HEK293T (cell line): ENCODE measurements around the gene CSPG5.

Source experiments
- CTCF ChIA-PET: fragments of 350-600 bp; formaldehyde crosslinking; extraction: SDS; loops from one replicate; lab custom pipeline; 2021; ENCODE audit warnings: antibody characterized with exemption, inconsistent platforms; lab: Yijun Ruan, JAX
- POLR2A ChIA-PET: fragments of 350-600 bp; formaldehyde crosslinking; extraction: SDS; loops from one replicate; lab custom pipeline; 2020; ENCODE audit warnings: antibody characterized with exemption, inconsistent platforms; lab: Yijun Ruan, JAX
- DNase-seq: peaks from one replicate; pipeline ENCODE4 v3.0.0; 2012; ENCODE audit warnings: mixed read lengths; ENCODE audit errors: extremely low spot score
- ARNT ChIP-seq: fragments of 450-650 bp; IDR thresholded peaks from 2 replicates; pipeline ENCODE4 v1.6.1; 2017; ENCODE audit warnings: mild to moderate bottlenecking
- BHLHE40 ChIP-seq: fragments of 450-650 bp; IDR thresholded peaks from 2 replicates; pipeline ENCODE4 v1.6.1; 2016; ENCODE audit warnings: mild to moderate bottlenecking, moderate library complexity, borderline replicate concordance
- CTBP1 ChIP-seq: fragments of 450-650 bp; IDR thresholded peaks from 2 replicates; pipeline ENCODE4 v1.6.1; 2016; ENCODE audit warnings: borderline replicate concordance
- ELF4 ChIP-seq: fragments of 450-650 bp; IDR thresholded peaks from 2 replicates; pipeline ENCODE4 v1.6.1; 2017; ENCODE audit warnings: antibody characterized with exemption
- FOXA1 ChIP-seq: fragments of 450-650 bp; IDR thresholded peaks from 2 replicates; pipeline ENCODE4 v1.6.1; 2016; ENCODE audit warnings: mild to moderate bottlenecking
- FOXK2 ChIP-seq: fragments of 450-650 bp; IDR thresholded peaks from 2 replicates; pipeline ENCODE4 v1.6.1; 2016; ENCODE audit warnings: mild to moderate bottlenecking
- FOXM1 ChIP-seq: fragments of 450-650 bp; IDR thresholded peaks from 2 replicates; pipeline ENCODE4 v1.6.1; 2017; ENCODE audit warnings: mild to moderate bottlenecking, borderline replicate concordance
- HDGF ChIP-seq: fragments of 450-650 bp; IDR thresholded peaks from 2 replicates; pipeline ENCODE4 v1.6.1; 2017; ENCODE audit warnings: antibody characterized with exemption, borderline replicate concordance
- L3MBTL2 ChIP-seq: fragments of 450-650 bp; conservative IDR thresholded peaks from 2 replicates; pipeline ENCODE4 v1.6.1; 2016; ENCODE audit warnings: mild to moderate bottlenecking
- LEF1 ChIP-seq: fragments of 450-650 bp; IDR thresholded peaks from 2 replicates; pipeline ENCODE4 v1.6.1; 2017; ENCODE audit warnings: mild to moderate bottlenecking, borderline replicate concordance
- NFRKB ChIP-seq: fragments of 450-650 bp; IDR thresholded peaks from 2 replicates; pipeline ENCODE4 v1.6.1; 2016; ENCODE audit warnings: mild to moderate bottlenecking, moderate library complexity
- SP1 ChIP-seq: fragments of 450-650 bp; IDR thresholded peaks from 2 replicates; pipeline ENCODE4 v1.6.1; 2017
- SUZ12 ChIP-seq: fragments of 450-650 bp; IDR thresholded peaks from 2 replicates; pipeline ENCODE4 v1.6.1; 2016; ENCODE audit warnings: mild to moderate bottlenecking
- TARDBP ChIP-seq: fragments of 450-650 bp; IDR thresholded peaks from 2 replicates; pipeline ENCODE4 v1.6.1; 2016
- ZNF384 ChIP-seq: fragments of 450-650 bp; IDR thresholded peaks from 2 replicates; pipeline ENCODE4 v1.6.1; 2016
- TF ChIP-seq, protein P1 (sequence below): fragments of 450-650 bp; IDR thresholded peaks from 2 replicates; pipeline ENCODE4 v1.6.1; 2016

Gene CSPG5

GRCh38 chr3:47536221-47536891 lies 42.3 kb downstream of the CSPG5 start:
- ChIA-PET CTCF (no interaction called here), POLR2A (no interaction called here)
- TF ChIP-seq, protein P1, sequence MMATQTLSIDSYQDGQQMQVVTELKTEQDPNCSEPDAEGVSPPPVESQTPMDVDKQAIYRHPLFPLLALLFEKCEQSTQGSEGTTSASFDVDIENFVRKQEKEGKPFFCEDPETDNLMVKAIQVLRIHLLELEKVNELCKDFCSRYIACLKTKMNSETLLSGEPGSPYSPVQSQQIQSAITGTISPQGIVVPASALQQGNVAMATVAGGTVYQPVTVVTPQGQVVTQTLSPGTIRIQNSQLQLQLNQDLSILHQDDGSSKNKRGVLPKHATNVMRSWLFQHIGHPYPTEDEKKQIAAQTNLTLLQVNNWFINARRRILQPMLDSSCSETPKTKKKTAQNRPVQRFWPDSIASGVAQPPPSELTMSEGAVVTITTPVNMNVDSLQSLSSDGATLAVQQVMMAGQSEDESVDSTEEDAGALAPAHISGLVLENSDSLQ: no peak
- TF ChIP-seq FOXA1: no peak
- no peak for TF ChIP-seq SP1
- no peak for TF ChIP-seq NFRKB
- no peak for TF ChIP-seq TARDBP
- TF ChIP-seq FOXK2: no peak
- no peak for TF ChIP-seq L3MBTL2
- TF ChIP-seq ELF4: no peak
- no peak for TF ChIP-seq CTBP1
- DNase-seq: no peak

DNA sequence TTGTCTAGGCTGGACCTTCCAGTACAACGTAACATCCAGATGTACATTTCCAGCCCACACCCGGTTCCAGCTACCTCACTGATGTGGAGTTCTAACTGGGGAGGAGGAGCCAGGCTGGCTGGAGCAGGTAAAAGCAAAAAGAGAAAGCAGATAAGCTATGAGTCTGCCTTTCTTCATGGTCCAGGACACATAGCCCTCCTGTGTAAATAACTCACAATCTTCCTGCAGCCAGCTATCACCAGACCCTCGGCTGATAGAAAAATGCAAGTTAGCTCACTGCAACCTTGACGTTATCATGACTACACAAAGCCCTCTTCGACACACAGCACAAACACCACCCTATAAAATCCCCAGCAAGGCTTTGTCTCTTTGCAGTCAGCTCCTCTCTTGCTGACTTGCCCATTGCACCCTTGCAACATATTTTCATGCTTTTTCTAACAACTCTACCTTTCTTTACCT lies 44.6 kb downstream of the CSPG5 start:
- DNase-seq: no peak
- TF ChIP-seq LEF1 (no peak), CTBP1 (no peak), FOXA1 (no peak), ARNT (no peak), NFRKB (no peak), TARDBP (no peak), SUZ12 (no peak), BHLHE40 (no peak)
- POLR2A ChIA-PET: no interaction called here
- CTCF ChIA-PET: interaction anchor here (0.5 to 1.1 kb wide), 2 partner anchors 12 to 62 kb away, joined by 3 read pairs; no protein-coding TSS in a partner anchor

- CTCF ChIA-PET: interaction anchor here (0.5 to 1.1 kb wide), 2 partner anchors 9 to 62 kb away, joined by 3 read pairs; no protein-coding TSS in a partner anchor
- POLR2A ChIA-PET: no interaction called here
- TF ChIP-seq HDGF (no peak), SP1 (no peak), FOXK2 (no peak), LEF1 (no peak), FOXM1 (no peak), L3MBTL2 (no peak), CTBP1 (no peak), FOXA1 (no peak), ARNT (no peak), ZNF384 (no peak), SUZ12 (no peak), TARDBP (no peak), ELF4 (no peak)
- TF ChIP-seq, protein P1: no peak
- no peak for DNase-seq
Observed at GRCh38 chr3:47533481-47533880, 45.2 kb downstream of the CSPG5 start.

DNA sequence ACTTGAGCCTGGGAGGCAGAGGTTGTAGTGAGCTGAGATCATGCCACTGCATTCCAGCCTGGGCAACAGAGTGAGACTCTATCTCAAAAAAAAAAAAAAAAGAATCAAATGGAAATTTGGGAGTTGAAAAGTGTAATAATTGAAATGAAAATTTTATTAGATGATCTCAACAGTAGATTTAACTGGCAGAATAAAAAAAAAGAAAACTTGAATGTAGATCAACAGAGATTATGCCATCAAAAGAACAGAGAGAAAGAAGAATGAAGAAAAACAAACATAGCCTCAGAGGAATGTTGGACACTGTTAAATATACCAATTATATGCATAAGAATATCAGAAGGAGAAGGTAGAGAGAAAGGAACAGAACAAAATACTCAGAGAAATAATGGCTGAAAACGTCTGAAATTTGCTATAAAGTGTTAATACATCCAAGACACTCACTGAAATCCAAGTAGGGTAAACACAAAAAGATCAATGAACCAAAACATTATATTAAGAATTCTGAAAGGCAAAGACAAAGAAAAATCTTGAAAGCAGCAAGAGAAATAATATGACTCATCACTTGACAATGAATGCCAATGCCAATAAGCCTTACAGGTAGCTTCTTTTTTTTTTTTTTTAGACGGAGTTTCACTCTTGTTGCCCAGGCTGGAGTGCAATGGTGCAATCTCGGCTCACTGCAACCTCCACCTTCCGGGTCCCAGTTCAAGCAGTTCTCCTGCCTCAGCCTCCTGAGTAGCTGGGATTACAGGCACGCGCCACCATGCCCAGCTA lies 50.5 kb downstream of the CSPG5 start:
- ChIA-PET POLR2A (no interaction called here), CTCF (no interaction called here)
- DNase-seq: no peak
- TF ChIP-seq HDGF (no peak), CTBP1 (no peak)

DNA sequence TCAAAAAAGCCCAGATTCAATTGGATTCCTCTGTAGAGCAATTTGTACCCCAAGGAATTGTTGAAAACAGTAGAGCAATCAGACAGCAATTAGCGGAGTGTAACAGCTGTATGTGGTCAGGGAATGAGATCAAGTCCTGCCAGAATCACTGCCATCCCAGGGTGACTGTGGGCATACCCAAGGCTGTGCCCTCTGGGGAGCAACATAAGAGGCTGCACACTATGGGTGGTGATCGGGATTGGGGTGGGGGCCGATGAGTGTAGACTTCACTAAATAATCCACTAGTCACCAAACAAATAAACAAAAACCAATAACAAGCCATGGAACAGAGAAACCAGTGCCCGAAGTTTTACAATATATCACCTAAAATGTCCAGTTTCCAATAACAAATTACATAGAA lies 53.0 kb downstream of the CSPG5 start:
- POLR2A ChIA-PET: no interaction called here
- TF ChIP-seq ZNF384 (no peak), ELF4 (no peak), HDGF (no peak), TARDBP (no peak), LEF1 (no peak), CTBP1 (no peak), NFRKB (no peak), BHLHE40 (no peak), FOXM1 (no peak), SUZ12 (no peak), SP1 (no peak), FOXK2 (no peak), L3MBTL2 (no peak), FOXA1 (no peak), ARNT (no peak)
- TF ChIP-seq, protein P1: no peak
- CTCF ChIA-PET: no interaction called here
- no peak for DNase-seq

- TF ChIP-seq FOXA1 (no peak), L3MBTL2 (no peak), SUZ12 (no peak), TARDBP (no peak), BHLHE40 (no peak), HDGF (no peak), ELF4 (no peak)
- DNase-seq: no peak
- ChIA-PET POLR2A (interaction anchor here (1.0 to 2.0 kb wide), 4 partner anchors 10 to 279 kb away, joined by 4 to 12 read pairs (median 6); partner anchors contain the start of genes DHX30 and ELP6), CTCF (interaction anchor here (1.6 kb wide), 1 partner anchor 10 kb away, joined by 3 read pairs; no protein-coding TSS in a partner anchor)
Observed at GRCh38 chr3:47523310-47524073, 55.2 kb downstream of the CSPG5 start.
